Measurements from ENCODE around the gene TAS2R46. TPM values are rescaled to one million over a fixed set of nuclear protein-coding genes. Genes with fewer than 3 reads are reported as not detected.

Gene TAS2R46
- total and polyA plus RNA-seq, 2 donors (not counting 3 experiments of a cell fraction or from before 2014, with no cell fraction given), result 0.14 to 1.4 TPM

DNA sequence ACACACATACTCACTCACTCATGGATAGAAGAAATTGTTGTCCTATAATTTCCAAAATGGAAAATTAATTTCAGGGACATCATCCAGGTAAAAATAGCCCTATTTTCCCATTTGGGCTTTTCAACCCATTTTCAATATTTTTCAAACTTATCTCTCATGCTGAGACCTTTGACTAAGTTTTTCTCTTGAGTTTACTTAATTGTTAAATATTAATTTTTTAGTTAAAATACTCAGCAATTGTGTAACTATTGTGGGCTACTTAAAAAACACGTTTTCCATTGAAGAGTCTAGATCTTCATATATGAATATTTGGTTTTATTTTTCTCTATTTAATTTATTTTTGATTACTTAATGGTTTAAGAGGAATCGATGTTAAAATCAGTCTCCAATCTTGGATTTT, 44.2 kb upstream of the TAS2R46 start:
- H3K27ac ChIP-seq (ENCODE audit: insufficient read depth, low read depth, low read length), result no peak overlapping the region
- H3K9ac ChIP-seq (replicated peaks; ENCODE audit: extremely low read depth, insufficient read depth, low read length), result no peak overlapping the region
- ChIA-PET CTCF (no interaction called here), POLR2A (no interaction called here)
- no peaks in the 10 kb centered on the region for H3K36me3 ChIP-seq (ENCODE audit: control insufficient read depth in 2 of 2, extremely low read depth in 1 of 2, insufficient read depth in 2 of 2, low read length in 2 of 2)
- dilution Hi-C loops (cut with MboI; ENCODE audit: extremely low pct_ligation_motif_present, low sequenced_read_pairs), result no loop called here
- no peaks in the 10 kb centered on the region for H3K9me3 ChIP-seq (replicated peaks; ENCODE audit: control insufficient read depth, insufficient read depth, low read length)
- BruUV-seq (replicated peaks), result no TSS peak
- peaks cover 2% of the 10 kb centered on the region for H4K20me1 ChIP-seq (replicated peaks; ENCODE audit: control insufficient read depth, extremely low read depth, insufficient read depth, low read length)
- H2AFZ ChIP-seq (ENCODE audit: low read depth, low read length), result no peak overlapping the region
- FAIRE-seq (no peak), DNase-seq (ENCODE audit: low read depth, low spot score) (no peak)
- no peaks in the 10 kb centered on the region for H3K4me1 ChIP-seq (ENCODE audit: control insufficient read depth, extremely low read depth, insufficient read depth, low read length)
- H3K79me2 ChIP-seq (ENCODE audit: control insufficient read depth, insufficient read depth, low read length), result peaks cover 33% of the 10 kb centered on the region
- intact Hi-C loops (cut with micrococcal nuclease), result no loop called here
- no peaks in the 10 kb centered on the region for H3K27me3 ChIP-seq (ENCODE audit: control insufficient read depth in 2 of 2, insufficient read depth in 2 of 2, low read length in 2 of 2)
- no peak overlapping the region for H3K4me3 ChIP-seq (replicated peaks in 1 of 3; ENCODE audit: insufficient read depth in 1 of 3, low read depth in 1 of 3, low read length in 3 of 3)
- no peaks in the 10 kb centered on the region for H3K9me1 ChIP-seq (replicated peaks; ENCODE audit: control insufficient read depth, extremely low read depth, insufficient read depth, low read length)
- TF ChIP-seq FOS (IDR thresholded peaks at IDR 0.05; ENCODE audit: borderline replicate concordance, insufficient read depth, low read length) (no peak), JUN (IDR thresholded peaks at IDR 0.05; ENCODE audit: borderline replicate concordance, insufficient read depth, insufficient read length, low read depth) (no peak), EZH2 (IDR thresholded peaks at IDR 0.05; ENCODE audit: borderline replicate concordance, low read depth, low read length, severe bottlenecking) (no peak), MYC (IDR thresholded peaks at IDR 0.05; ENCODE audit: low read depth, low read length) (no peak), POLR2A (IDR thresholded peaks at IDR 0.05; ENCODE audit: low read depth, low read length) (no peak), POLR2AphosphoS5 (IDR thresholded peaks at IDR 0.05; ENCODE audit: insufficient read depth, low read depth, low read length) (no peak), GATA2 (IDR thresholded peaks at IDR 0.05; ENCODE audit: insufficient read depth, insufficient read length, low read depth, low read length) (no peak)
- TF ChIP-seq, protein P1, sequence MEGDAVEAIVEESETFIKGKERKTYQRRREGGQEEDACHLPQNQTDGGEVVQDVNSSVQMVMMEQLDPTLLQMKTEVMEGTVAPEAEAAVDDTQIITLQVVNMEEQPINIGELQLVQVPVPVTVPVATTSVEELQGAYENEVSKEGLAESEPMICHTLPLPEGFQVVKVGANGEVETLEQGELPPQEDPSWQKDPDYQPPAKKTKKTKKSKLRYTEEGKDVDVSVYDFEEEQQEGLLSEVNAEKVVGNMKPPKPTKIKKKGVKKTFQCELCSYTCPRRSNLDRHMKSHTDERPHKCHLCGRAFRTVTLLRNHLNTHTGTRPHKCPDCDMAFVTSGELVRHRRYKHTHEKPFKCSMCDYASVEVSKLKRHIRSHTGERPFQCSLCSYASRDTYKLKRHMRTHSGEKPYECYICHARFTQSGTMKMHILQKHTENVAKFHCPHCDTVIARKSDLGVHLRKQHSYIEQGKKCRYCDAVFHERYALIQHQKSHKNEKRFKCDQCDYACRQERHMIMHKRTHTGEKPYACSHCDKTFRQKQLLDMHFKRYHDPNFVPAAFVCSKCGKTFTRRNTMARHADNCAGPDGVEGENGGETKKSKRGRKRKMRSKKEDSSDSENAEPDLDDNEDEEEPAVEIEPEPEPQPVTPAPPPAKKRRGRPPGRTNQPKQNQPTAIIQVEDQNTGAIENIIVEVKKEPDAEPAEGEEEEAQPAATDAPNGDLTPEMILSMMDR (IDR thresholded peaks at IDR 0.05; ENCODE audit: extremely low read depth in 1 of 2, insufficient read depth in 1 of 2, low read depth in 1 of 2, low read length in 2 of 2), result no peak
- TF ChIP-seq, protein P2, sequence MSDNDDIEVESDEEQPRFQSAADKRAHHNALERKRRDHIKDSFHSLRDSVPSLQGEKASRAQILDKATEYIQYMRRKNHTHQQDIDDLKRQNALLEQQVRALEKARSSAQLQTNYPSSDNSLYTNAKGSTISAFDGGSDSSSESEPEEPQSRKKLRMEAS (IDR thresholded peaks at IDR 0.05; ENCODE audit: insufficient read depth, insufficient read length), result no peak
- no peak overlapping the region for H3K4me2 ChIP-seq (ENCODE audit: insufficient read depth, low read length)
